Urinary bladder (tissue), 4 donors: Measurements from ENCODE around the gene RC3H2. TPM values are rescaled to one million over a fixed set of nuclear protein-coding genes. Genes with fewer than 3 reads are reported as not detected.
"Not testable (repeated sequence)": the region's sequence is repeated elsewhere in the genome, so short reads cannot be mapped to it uniquely, and the experiment has no call there.

Experiments used
- DNase-seq: peaks from one replicate; pipeline ENCODE4 v3.0.0-alpha.2; 2015; ENCODE audit errors: extremely low spot score
- H3K27ac ChIP-seq: one replicate; pipeline ENCODE4 v1.5.1; 2013; ENCODE audit warnings: low read depth, mild to moderate bottlenecking, moderate library complexity
- H3K36me3 ChIP-seq: one replicate; pipeline ENCODE4 v1.6.1; 2013; ENCODE audit warnings: mild to moderate bottlenecking, moderate library complexity; ENCODE audit not compliant: insufficient read depth
- H3K4me1 ChIP-seq: one replicate; pipeline ENCODE4 v1.6.1; 2013; ENCODE audit warnings: mild to moderate bottlenecking, moderate library complexity; ENCODE audit not compliant: insufficient read depth
- H3K4me3 ChIP-seq: one replicate; pipeline ENCODE4 v1.5.1; 2013; ENCODE audit warnings: low read depth, low read length
- WGBS: extraction: QIAGEN DNeasy Blood & Tissue Kit; methylation state at CpG from one replicate; pipeline ENCODE4 v1.1.7; 2013; 5-methylcytosine and 5-hydroxymethylcytosine counted together
- polyA plus RNA-seq: library from polyadenylated mRNA; stranded (reverse); fragments of 200-250 nt; gene quantifications from one replicate; pipeline ENCODE4 v1.2.3, GENCODE V29; 2013
- total RNA-seq: library from RNA; depleted of rRNA; stranded (reverse); fragments of >200 nt; gene quantifications from one replicate; pipeline ENCODE4 v1.2.3, GENCODE V29; 2014
- donor health status: healthy with polysubstance abuse.
- donor health status: healthy.

Gene RC3H2
- total and polyA plus RNA-seq, 2 donors = 14.5 to 65.6 TPM

DNA sequence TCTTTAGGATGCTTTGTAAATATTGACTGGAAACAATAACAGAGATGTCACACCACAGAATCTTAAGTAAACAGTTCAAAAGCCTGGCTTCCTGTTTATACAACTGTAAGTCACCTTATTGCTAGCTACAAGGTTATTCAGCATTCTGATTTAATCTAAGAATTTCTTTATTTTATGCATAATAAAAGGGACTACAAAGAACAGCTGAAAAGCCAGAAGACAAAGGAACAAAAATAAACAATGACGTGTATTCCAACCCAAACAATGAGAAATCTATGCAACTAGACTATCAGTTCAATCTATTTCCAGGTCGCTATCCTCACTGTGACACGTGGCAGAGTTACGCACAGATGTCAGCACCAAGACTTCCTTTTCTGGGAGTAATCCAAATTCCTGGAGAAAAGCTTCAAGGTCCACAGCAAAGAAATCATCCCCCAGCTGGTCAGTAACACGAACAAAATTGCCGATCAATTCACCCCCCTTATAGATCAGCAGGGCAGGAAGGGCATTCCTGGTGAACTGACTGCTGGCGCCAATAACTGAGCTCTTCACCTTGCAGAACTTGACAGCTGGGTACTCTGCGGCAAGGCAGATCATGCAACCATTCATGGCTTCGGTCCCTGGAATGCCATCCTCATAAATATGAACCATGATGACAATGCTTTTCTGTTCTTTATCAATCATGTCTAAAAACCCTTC is 85.2 kb downstream of the RC3H2 start:
- Histone ChIP-seq H3K27ac (no peak overlapping the region), H3K4me3 (no peak overlapping the region)

GRCh38 chr9:122819326-122819725 is 85.8 kb downstream of the RC3H2 start:
- 53% methylated on average over 3 of the region's 3 CpGs for WGBS
- no peaks in the 10 kb centered on the region for H3K4me1 ChIP-seq
- peak overlapping the region; percentile 52 for H3K27ac ChIP-seq
- peaks cover 2% of the 10 kb centered on the region for H3K36me3 ChIP-seq
- H3K4me3 ChIP-seq = no peak overlapping the region
- no peak for DNase-seq

More for the DNA sequence above, 85.2 kb downstream of the RC3H2 start:
- WGBS = 50% methylated on average over 9 of the region's 9 CpGs
- Histone ChIP-seq H3K36me3 (peaks cover 2% of the 10 kb centered on the region), H3K4me1 (no peaks in the 10 kb centered on the region)
- DNase-seq = no peak

GRCh38 chr9:122816163-122816867 is 88.8 kb downstream of the RC3H2 start:
- H3K4me3 ChIP-seq = no peak overlapping the region
- DNase-seq = no peak
- H3K36me3 ChIP-seq = no peaks in the 10 kb centered on the region
- no peak overlapping the region for H3K27ac ChIP-seq
- H3K4me1 ChIP-seq = no peaks in the 10 kb centered on the region
- WGBS = 74% methylated on average over 17 of the region's 17 CpGs

DNA sequence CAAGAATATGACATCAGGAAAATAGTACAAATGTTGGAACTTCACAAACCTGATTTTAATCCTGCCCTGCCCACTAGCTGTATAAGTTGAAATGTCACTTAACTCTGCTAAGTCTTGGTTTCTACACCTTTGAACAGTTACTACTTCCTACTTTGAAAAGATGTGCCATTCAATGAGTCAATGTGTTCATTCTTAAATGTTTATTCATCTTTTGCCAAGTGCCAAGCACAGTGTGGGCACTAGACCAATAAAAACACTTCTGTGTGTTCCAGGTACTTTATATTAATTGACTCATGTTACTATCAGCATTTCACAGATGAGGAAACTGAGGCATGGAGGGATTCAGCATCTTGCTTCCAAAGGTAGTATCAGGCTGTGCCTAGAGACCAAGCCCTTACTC is 89.6 kb downstream of the RC3H2 start:
- DNase-seq = no peak
- H3K4me1 ChIP-seq = no peaks in the 10 kb centered on the region
- H3K27ac ChIP-seq = no peak overlapping the region

GRCh38 chr9:122814545-122814944 is 90.6 kb downstream of the RC3H2 start:
- H3K36me3 ChIP-seq = no peaks in the 10 kb centered on the region
- WGBS = 76% methylated on average over 6 of the region's 6 CpGs
- H3K27ac ChIP-seq = no peak overlapping the region
- no peak overlapping the region for H3K4me3 ChIP-seq
- DNase-seq = no peak
- H3K4me1 ChIP-seq = no peaks in the 10 kb centered on the region

More for the DNA sequence above, 89.6 kb downstream of the RC3H2 start:
- Histone ChIP-seq H3K36me3 (no peaks in the 10 kb centered on the region), H3K4me3 (no peak overlapping the region)

GRCh38 chr9:122812736-122813135 is 92.4 kb downstream of the RC3H2 start:
- 74% methylated on average over 4 of the region's 4 CpGs for WGBS
- no peaks in the 10 kb centered on the region for H3K4me1 ChIP-seq
- H3K36me3 ChIP-seq = no peaks in the 10 kb centered on the region
- no peak overlapping the region for H3K4me3 ChIP-seq
- DNase-seq = no peak
- H3K27ac ChIP-seq = no peak overlapping the region

GRCh38 chr9:122810306-122810946 is 94.7 kb downstream of the RC3H2 start:
- 3% methylated on average over 8 of the region's 8 CpGs for WGBS
- peak; percentile 80 for DNase-seq

GRCh38 chr9:122809261-122809660 is 95.9 kb downstream of the RC3H2 start:
- not testable (repeated sequence) for H3K36me3 ChIP-seq, DNase-seq, H3K4me1 ChIP-seq, H3K4me3 ChIP-seq, H3K27ac ChIP-seq
- 62% methylated on average over 7 of the region's 7 CpGs for WGBS

More at GRCh38 chr9:122810306-122810946, 94.7 kb downstream of the RC3H2 start:
- H3K4me3 ChIP-seq = no peak overlapping the region
- no peaks in the 10 kb centered on the region for H3K4me1 ChIP-seq
- H3K36me3 ChIP-seq = no peaks in the 10 kb centered on the region
- no peak overlapping the region for H3K27ac ChIP-seq

DNA sequence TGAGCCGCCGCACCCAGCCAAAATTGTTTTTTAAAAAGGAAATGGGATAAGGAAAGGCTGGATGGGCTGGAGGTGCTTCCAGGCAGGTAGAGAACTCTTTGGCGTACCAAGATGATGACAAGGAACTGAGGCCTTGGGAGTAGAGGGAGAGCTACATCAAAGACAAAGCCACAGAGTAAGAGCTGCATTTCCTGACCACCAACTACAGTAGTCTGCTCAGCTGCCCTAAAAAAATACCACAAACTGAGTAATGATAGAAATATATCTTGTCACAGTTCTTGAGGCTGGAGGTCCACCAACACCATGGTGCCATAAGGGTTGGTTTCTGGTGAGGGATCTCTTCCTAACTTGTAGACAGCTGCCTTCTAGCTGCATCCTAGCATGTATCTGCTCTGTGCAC is 97.0 kb downstream of the RC3H2 start:
- 95% methylated on average over 3 of the region's 3 CpGs for WGBS
- no peaks in the 10 kb centered on the region for H3K4me1 ChIP-seq
- H3K4me3 ChIP-seq = no peak overlapping the region
- no peaks in the 10 kb centered on the region for H3K36me3 ChIP-seq
- H3K27ac ChIP-seq = no peak overlapping the region
- DNase-seq = no peak

DNA sequence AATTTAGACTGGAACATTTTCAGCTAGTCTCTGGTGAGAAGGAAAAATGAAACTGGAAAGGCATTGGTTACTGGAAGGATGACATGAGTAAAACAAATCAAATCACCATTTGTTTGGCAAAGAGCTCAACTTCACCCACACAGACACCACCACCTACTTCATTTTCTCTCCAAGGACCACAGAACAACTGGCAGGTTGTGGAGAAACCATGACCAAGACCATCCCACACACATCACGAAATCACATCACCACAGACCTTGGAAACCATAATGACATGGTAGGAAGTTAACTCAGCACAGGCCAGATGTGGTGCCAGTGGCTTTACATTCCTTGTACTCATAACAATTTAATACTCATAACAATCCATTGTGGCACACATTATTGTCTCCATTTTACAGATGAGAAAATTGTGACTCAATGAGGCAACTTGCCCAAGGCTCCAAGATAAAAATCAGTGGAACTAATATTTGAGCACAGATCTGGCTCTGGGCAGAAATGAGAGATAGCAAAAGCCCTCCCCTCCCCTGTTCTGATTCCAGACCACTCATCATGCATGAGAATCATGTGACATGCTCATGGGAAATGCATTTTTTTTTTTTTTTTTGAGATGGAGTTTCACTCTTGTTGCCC is 97.8 kb downstream of the RC3H2 start:
- Histone ChIP-seq H3K27ac (no peak overlapping the region), H3K4me3 (no peak overlapping the region), H3K4me1 (no peaks in the 10 kb centered on the region), H3K36me3 (no peaks in the 10 kb centered on the region)
- DNase-seq = no peak
- WGBS = 82% methylated on average over 1 of the region's 1 CpG

DNA sequence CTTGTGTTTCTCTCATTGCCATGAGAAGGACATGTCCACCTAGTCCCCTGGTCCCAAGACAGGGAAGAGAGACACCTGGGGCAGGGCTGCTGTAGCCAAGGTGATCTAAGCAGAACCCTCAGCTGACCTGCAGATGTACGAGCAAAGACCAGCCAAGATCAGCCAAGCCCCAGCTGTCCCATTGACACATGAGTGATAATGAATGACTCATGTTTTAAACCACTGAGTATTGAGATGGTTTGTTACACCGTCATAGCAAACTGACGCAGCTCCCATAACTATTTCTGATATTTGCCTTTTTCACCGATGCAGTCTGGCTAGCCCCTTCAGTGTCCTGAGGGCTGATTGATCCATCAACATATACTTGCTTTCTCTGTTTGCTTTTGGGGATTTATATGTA is 98.5 kb downstream of the RC3H2 start:
- WGBS = 97% methylated on average over 4 of the region's 4 CpGs
- Histone ChIP-seq H3K36me3 (no peaks in the 10 kb centered on the region), H3K4me1 (no peaks in the 10 kb centered on the region), H3K27ac (no peak overlapping the region), H3K4me3 (no peak overlapping the region)
- no peak for DNase-seq

DNA sequence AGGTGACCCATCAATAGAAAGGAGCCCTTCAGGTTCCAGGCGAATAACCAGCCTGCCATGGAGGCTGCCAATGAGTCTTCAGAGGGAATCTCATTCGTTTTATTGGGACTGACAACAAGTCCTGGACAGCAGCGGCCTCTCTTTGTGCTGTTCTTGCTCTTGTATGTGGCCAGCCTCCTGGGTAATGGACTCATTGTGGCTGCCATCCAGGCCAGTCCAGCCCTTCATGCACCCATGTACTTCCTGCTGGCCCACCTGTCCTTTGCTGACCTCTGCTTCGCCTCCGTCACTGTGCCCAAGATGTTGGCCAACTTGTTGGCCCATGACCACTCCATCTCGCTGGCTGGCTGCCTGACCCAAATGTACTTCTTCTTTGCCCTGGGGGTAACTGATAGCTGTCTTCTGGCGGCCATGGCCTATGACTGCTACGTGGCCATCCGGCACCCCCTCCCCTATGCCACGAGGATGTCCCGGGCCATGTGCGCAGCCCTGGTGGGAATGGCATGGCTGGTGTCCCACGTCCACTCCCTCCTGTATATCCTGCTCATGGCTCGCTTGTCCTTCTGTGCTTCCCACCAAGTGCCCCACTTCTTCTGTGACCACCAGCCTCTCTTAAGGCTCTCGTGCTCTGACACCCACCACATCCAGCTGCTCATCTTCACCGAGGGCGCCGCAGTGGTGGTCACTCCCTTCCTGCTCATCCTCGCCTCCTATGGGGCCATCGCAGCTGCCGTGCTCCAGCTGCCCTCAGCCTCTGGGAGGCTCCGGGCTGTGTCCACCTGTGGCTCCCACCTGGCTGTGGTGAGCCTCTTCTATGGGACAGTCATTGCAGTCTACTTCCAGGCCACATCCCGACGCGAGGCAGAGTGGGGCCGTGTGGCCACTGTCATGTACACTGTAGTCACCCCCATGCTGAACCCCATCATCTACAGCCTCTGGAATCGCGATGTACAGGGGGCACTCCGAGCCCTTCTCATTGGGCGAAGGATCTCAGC is 104.8 kb downstream of the RC3H2 start, which contains the start of gene OR1K1:
OR1K1 (plus strand) TSS at position 58 of the 995 bp plus-strand sequence; CDS start at position 58, 0 bp downstream.
- H3K36me3 ChIP-seq = no peaks in the 10 kb centered on the region
- no peak for DNase-seq
- WGBS = 93% methylated on average over 30 of the region's 30 CpGs
- no peak within 1 kb of the TSS for H3K4me3 ChIP-seq
- H3K27ac ChIP-seq = no peak within 1 kb of the TSS
- H3K4me1 ChIP-seq = no peaks in the 10 kb centered on the region
